SKM-1 treated with dmso at 0.1 percent for 144 hours (cell line): Measurements from ENCODE around the gene KCNK5.

Source experiments
- DNase-seq: peaks from one replicate; lab custom pipeline; 2025; ENCODE audit not compliant: unreplicated experiment; lab: John Stamatoyannopoulos, UW

The KCNK5 gene

DNA sequence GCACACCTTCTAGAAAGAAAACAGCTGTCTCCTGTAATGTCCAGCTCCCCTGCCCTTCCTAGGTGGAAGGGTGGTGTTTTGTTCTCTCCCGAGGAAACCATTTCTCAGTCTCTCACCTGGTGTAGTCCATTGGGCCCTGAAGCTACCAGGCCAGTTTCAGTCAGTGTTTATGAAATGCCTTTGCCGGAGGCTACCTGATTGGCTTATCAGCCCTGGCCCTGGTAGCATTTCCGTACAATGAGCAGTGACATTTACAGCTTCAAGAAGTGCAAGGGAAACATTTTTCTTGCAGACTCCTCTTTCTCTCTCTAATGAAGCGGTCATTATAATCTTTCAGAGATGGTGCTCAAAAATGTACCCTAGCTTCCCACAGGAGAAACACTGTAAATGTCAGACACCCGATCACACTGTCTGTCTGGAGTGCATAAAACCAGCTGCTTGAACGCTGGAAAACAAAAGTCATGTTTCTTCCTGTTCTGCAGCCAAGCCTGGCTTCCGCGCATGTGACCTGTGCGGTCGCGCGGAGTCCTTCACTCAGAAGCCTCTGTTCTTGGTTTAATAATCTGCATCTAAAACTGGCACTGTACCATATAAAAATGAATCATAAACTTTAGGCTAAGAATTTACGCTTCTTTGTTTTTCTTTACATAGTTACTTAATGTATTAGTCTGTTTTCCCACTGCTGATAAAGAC lies 85.9 kb downstream of the KCNK5 start:
- DNase-seq, result no peak

DNA sequence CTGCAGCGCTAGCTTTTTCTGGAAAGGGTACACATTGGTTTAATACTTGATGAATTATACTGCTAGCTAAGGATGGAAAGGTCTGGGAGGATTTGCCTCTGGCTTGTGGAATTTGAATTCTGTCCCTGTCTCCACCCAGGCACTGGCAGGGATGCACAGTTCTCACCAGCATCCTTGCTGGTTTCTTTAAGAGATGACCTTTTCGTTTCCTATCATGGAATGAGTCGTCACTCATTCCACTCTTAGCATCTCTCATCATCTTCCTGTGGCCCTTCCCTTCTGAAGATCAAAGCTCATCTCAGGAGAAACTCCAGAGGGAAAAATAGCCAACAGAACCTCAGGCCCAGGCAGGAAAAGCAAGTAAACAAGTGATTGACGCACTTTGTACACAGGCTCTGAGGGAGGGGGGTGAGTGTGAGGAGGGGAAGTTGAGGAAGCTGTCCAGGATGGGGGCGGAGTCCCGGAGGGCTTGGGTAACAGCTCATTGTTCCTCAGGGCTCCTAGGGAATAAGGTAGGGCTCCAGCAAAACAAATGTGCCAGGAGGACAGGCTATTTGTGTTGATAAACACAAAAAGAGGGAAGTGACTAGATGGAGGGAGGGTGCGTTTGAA lies 88.6 kb downstream of the KCNK5 start:
- no peak for DNase-seq
